Measurements from ENCODE around the gene SAMD13. TPM values are rescaled to one million over a fixed set of nuclear protein-coding genes. Genes with fewer than 3 reads are reported as not detected.
"Not testable (repeated sequence)": the region's sequence is repeated elsewhere in the genome, so short reads cannot be mapped to it uniquely, and the experiment has no call there.

Gene SAMD13
- total RNA-seq, 2 experiments from 2014 or later: not detected

DNA sequence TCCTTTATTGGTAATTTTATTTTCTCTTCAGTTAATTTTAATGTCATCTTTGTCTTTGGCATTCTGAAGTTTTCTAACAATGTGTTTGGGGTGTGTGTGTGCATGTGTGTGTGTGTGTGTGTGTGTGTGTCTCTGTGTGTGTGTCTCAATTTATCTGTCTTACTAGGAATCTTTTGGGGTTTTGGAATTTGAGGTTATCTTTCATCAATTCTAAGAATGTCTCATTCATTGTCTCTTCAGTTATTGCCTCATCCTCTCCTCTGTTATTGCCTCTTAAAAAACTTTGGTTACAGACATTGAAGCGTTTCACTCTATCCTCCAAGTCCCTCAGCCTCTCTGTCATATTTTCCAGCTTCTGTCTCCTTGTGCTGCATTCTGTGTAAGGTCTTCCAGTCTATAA lies 18.1 kb upstream of the SAMD13 start:
- POLR2A ChIA-PET: no interaction called here

DNA sequence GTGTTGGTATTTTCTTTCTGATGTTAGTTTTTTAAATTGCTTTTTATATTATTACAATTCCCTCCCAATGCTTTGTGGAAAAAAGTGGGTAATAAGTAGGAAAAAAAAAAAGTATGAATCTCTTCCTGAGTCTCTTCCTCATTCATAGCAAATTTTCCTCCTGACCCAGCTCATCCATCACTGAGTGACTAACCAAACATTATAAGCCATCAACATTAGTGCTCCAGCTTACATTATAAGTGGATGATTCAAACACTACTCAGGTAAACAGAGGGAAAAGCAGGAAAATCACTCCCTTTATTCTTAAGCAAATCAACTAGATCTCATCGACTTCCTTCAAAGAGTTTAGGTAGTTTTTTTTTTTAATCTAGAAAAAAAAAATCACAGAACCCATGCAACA lies 15.4 kb upstream of the SAMD13 start:
- CTCF ChIA-PET: no interaction called here
- TF ChIP-seq, protein P1, sequence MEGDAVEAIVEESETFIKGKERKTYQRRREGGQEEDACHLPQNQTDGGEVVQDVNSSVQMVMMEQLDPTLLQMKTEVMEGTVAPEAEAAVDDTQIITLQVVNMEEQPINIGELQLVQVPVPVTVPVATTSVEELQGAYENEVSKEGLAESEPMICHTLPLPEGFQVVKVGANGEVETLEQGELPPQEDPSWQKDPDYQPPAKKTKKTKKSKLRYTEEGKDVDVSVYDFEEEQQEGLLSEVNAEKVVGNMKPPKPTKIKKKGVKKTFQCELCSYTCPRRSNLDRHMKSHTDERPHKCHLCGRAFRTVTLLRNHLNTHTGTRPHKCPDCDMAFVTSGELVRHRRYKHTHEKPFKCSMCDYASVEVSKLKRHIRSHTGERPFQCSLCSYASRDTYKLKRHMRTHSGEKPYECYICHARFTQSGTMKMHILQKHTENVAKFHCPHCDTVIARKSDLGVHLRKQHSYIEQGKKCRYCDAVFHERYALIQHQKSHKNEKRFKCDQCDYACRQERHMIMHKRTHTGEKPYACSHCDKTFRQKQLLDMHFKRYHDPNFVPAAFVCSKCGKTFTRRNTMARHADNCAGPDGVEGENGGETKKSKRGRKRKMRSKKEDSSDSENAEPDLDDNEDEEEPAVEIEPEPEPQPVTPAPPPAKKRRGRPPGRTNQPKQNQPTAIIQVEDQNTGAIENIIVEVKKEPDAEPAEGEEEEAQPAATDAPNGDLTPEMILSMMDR (IDR thresholded peaks at IDR 0.05): no peak
- H3K9me3 ChIP-seq (ENCODE audit: control insufficient read depth in 1 of 2, insufficient read depth in 1 of 2, low read length in 2 of 2): peaks cover 0 to 18% of the 10 kb centered on the region in 2 experiments
- intact Hi-C loops (cut with DNase I, micrococcal nuclease): no loop called here
- Mint-ChIP-seq H3K9me3 (peaks cover 13% of the 10 kb centered on the region), H3K36me3 (ENCODE audit: low read depth) (no peaks in the 10 kb centered on the region), H3K27ac (no peak overlapping the region), H3K4me3 (no peak overlapping the region), H3K4me1 (ENCODE audit: low read depth) (no peaks in the 10 kb centered on the region), H3K27me3 (peaks cover 12% of the 10 kb centered on the region)
- POLR2A ChIA-PET: interaction anchor here (0.6 kb wide), 1 partner anchor 89 kb away, joined by 3 read pairs; no protein-coding TSS in a partner anchor
- no peak for ATAC-seq (ENCODE audit: poor library complexity)
- no peak overlapping the region for H3K4me3 ChIP-seq (ENCODE audit: low read length)
- no peaks in the 10 kb centered on the region for H3K36me3 ChIP-seq (ENCODE audit: insufficient read depth, low read length)
- DNase-seq: no peak
- H3K27me3 ChIP-seq (ENCODE audit: control insufficient read depth in 1 of 2, insufficient read depth in 2 of 2, low read length in 2 of 2): no peaks in the 10 kb centered on the region
- no peak overlapping the region for H3K27ac ChIP-seq (ENCODE audit: low read depth in 1 of 2, low read length in 2 of 2)
- H3K4me1 ChIP-seq (ENCODE audit: insufficient read depth, low read length): no peaks in the 10 kb centered on the region

More for the DNA sequence above, 18.1 kb upstream of the SAMD13 start:
- H3K27me3 Mint-ChIP-seq: peaks cover 12% of the 10 kb centered on the region
- H3K36me3 Mint-ChIP-seq (ENCODE audit: low read depth): no peaks in the 10 kb centered on the region
- Histone ChIP-seq H3K27me3 (ENCODE audit: control insufficient read depth in 1 of 2, insufficient read depth in 2 of 2, low read length in 2 of 2) (no peaks in the 10 kb centered on the region), H3K9me3 (ENCODE audit: control insufficient read depth in 1 of 2, insufficient read depth in 1 of 2, low read length in 2 of 2) (peaks cover 0 to 18% of the 10 kb centered on the region in 2 experiments), H3K4me1 (ENCODE audit: insufficient read depth, low read length) (no peaks in the 10 kb centered on the region), H3K4me3 (ENCODE audit: low read length) (no peak overlapping the region), H3K27ac (ENCODE audit: low read depth in 1 of 2, low read length in 2 of 2) (no peak overlapping the region), H3K36me3 (ENCODE audit: insufficient read depth, low read length) (no peaks in the 10 kb centered on the region)
- no peak overlapping the region for H3K4me3 Mint-ChIP-seq
- DNase-seq (no peak), ATAC-seq (ENCODE audit: poor library complexity) (no peak)
- TF ChIP-seq, protein P1 (IDR thresholded peaks at IDR 0.05): no peak
- H3K27ac Mint-ChIP-seq: no peak overlapping the region
- intact Hi-C loops (cut with DNase I, micrococcal nuclease): no loop called here
- H3K4me1 Mint-ChIP-seq (ENCODE audit: low read depth): no peaks in the 10 kb centered on the region
- peaks cover 13% of the 10 kb centered on the region for H3K9me3 Mint-ChIP-seq
- CTCF ChIA-PET: no interaction called here

DNA sequence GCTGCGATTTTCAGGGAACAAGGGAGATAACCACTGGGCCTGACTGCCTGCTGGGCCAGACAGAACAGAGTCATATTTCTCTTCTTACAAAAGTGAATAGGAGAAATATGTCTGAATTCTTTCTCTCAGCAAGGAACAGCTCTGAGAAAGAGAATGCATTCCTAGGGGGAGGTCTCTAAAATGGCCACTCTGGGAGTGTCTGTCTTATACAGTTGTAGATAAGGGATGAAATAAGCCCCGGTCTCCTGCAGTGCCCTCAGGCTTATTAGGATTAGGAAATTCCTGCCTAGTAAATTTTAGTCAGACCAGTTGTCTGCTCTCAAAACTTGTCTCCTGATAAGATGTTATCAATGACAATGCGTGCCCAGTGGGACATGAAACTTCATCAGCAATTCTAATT lies 14.1 kb upstream of the SAMD13 start:
- H3K27me3 ChIP-seq (ENCODE audit: control insufficient read depth in 1 of 2, insufficient read depth in 2 of 2, low read length in 2 of 2); ATAC-seq (ENCODE audit: poor library complexity); H3K27ac ChIP-seq (ENCODE audit: low read depth in 1 of 2, low read length in 2 of 2); H3K4me3 Mint-ChIP-seq; POLR2A ChIA-PET; intact Hi-C loops (cut with DNase I, micrococcal nuclease); H3K27ac Mint-ChIP-seq; CTCF ChIA-PET; H3K36me3 Mint-ChIP-seq (ENCODE audit: low read depth); H3K4me3 ChIP-seq (ENCODE audit: low read length); H3K4me1 Mint-ChIP-seq (ENCODE audit: low read depth); H3K4me1 ChIP-seq (ENCODE audit: insufficient read depth, low read length); H3K36me3 ChIP-seq (ENCODE audit: insufficient read depth, low read length); DNase-seq: not testable (repeated sequence)
- H3K9me3 Mint-ChIP-seq: peaks cover 13% of the 10 kb centered on the region
- H3K27me3 Mint-ChIP-seq: peaks cover 12% of the 10 kb centered on the region
- H3K9me3 ChIP-seq (ENCODE audit: control insufficient read depth in 1 of 2, insufficient read depth in 1 of 2, low read length in 2 of 2): peaks cover 0 to 18% of the 10 kb centered on the region in 2 experiments

DNA sequence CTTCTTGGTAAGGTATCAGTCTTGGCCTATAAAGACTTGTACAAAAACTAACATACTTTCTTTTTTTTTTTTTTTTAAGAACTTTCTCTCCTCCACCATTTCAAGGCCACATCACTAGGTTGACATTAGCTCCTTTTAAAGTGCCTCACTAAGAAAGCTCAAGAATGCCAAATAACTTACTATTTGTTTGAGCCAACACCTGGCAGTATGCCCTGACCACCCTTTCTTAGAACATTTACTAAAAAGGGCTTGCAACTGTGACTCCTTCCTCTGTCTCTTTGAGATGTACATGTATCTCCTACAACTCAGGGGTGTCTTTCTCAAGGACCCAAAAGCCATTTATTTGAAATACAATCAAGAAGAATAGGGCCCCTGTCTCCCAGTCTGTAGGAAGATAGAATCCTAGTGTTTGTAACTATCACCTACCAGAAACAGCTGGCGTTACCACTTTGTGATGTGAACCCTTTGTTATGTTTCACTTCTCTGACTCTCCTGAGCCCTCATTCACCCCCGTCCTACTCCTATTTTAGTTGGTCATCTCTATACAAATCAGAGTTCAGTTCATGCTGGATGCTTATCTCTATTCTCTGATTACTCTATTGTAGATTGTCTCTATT lies 12.2 kb upstream of the SAMD13 start:
- Mint-ChIP-seq H3K27ac (no peak overlapping the region), H3K4me3 (no peak overlapping the region), H3K27me3 (peaks cover 14% of the 10 kb centered on the region), H3K36me3 (ENCODE audit: low read depth) (no peaks in the 10 kb centered on the region), H3K4me1 (ENCODE audit: low read depth) (no peaks in the 10 kb centered on the region), H3K9me3 (peaks cover 13% of the 10 kb centered on the region)
- Histone ChIP-seq H3K9me3 (ENCODE audit: control insufficient read depth in 1 of 2, insufficient read depth in 1 of 2, low read length in 2 of 2) (peaks cover 0 to 18% of the 10 kb centered on the region in 2 experiments), H3K27ac (ENCODE audit: low read depth in 1 of 2, low read length in 2 of 2) (no peak overlapping the region), H3K4me1 (ENCODE audit: insufficient read depth, low read length) (no peaks in the 10 kb centered on the region), H3K4me3 (ENCODE audit: low read length) (no peak overlapping the region), H3K27me3 (ENCODE audit: control insufficient read depth in 1 of 2, insufficient read depth in 2 of 2, low read length in 2 of 2) (no peaks in the 10 kb centered on the region), H3K36me3 (ENCODE audit: insufficient read depth, low read length) (no peaks in the 10 kb centered on the region)
- ChIA-PET CTCF (no interaction called here), POLR2A (no interaction called here)
- TF ChIP-seq, protein P1 (IDR thresholded peaks at IDR 0.05): no peak
- intact Hi-C loops (cut with DNase I, micrococcal nuclease): no loop called here
- ATAC-seq (ENCODE audit: poor library complexity): no peak
- DNase-seq: no peak
